BJ (cell line): ENCODE measurements around the gene ELP5. TPM values are rescaled to one million over a fixed set of nuclear protein-coding genes. Genes with fewer than 3 reads are reported as not detected.

Source experiments
- CTCF ChIA-PET: fragments of 350-600 bp; formaldehyde crosslinking; extraction: SDS; loops from one replicate; lab custom pipeline; 2021; ENCODE audit warnings: antibody characterized with exemption, inconsistent platforms; lab: Yijun Ruan, JAX
- POLR2A ChIA-PET: fragments of 300-600 bp; sonication (Branson Sonifier 250); formaldehyde crosslinking; extraction: SDS; loops from one replicate; lab custom pipeline; 2021; ENCODE audit warnings: antibody characterized with exemption; lab: Charles Lee
- DNase-seq: peaks from one replicate; pipeline ENCODE4 v3.0.0-alpha.2; 2011; ENCODE audit warnings: low read depth
- H3K27me3 ChIP-seq: 2 replicates; pipeline ENCODE4 v1.6.0; 2011; ENCODE audit warnings: low read length; ENCODE audit not compliant: control insufficient read depth, insufficient read depth
- H3K36me3 ChIP-seq: 2 replicates; pipeline ENCODE4 v1.5.1; 2011; ENCODE audit warnings: low read length; ENCODE audit not compliant: control insufficient read depth, insufficient read depth
- H3K4me3 ChIP-seq: 2 replicates; pipeline ENCODE4 v1.5.1; 2011; ENCODE audit warnings: low read depth, mild to moderate bottlenecking, control low read depth, low read length
- CTCF ChIP-seq: IDR thresholded peaks from 2 replicates; pipeline ENCODE4 v1.5.1; 2011; ENCODE audit warnings: low read depth, mild to moderate bottlenecking, control low read depth, inconsistent platforms, low read length, moderate library complexity; ENCODE audit not compliant: insufficient read depth
- polyA plus RNA-seq: library from polyadenylated mRNA; depleted of rRNA; stranded (reverse); fragments of >200 nt; gene quantifications from 2 replicates; pipeline ENCODE4 v1.2.3, GENCODE V29; 2011

The ELP5 gene
- polyA plus RNA-seq, 1 experiment, result 35.6 TPM

GRCh38 chr17:7251661-7252175 is 297 bp upstream of the ELP5 start, which contains the start of gene CTDNEP1:
Gene CTDNEP1, minus strand, starts transcription at chr17:7251734. Its CDS starts 438 bp downstream, at chr17:7251296.
- DNase-seq, result peak; percentile 98
- H3K4me3 ChIP-seq, result peak within 1 kb of the TSS; percentile 78
- H3K36me3 ChIP-seq, result peaks cover 7% of the 10 kb centered on the region; the same call in 1 of the 2 replicates
- ChIA-PET POLR2A (interaction anchor here (0.6 to 1.0 kb wide), 4 partner anchors 9 to 34 kb away, joined by 3 to 6 read pairs (median 4); partner anchors contain the start of genes ACADVL, DLG4 and GABARAP), CTCF (interaction anchor here (0.7 to 1.1 kb wide), 3 partner anchors 17 to 184 kb away, joined by 3 read pairs; partner anchors contain the start of gene DVL2)
- H3K27me3 ChIP-seq, result no peaks in the 10 kb centered on the region
- TF ChIP-seq CTCF, result no peak

GRCh38 chr17:7253082-7253481 is 1.1 kb downstream of the ELP5 start:
- TF ChIP-seq CTCF, result no peak
- no peak for DNase-seq
- Histone ChIP-seq H3K36me3 (peaks cover 9% of the 10 kb centered on the region; the same call in 1 of the 2 replicates), H3K4me3 (peak overlapping the region; percentile 78), H3K27me3 (no peaks in the 10 kb centered on the region)
- CTCF ChIA-PET, result no interaction called here
- POLR2A ChIA-PET, result no interaction called here

- CTCF ChIA-PET, result interaction anchor here (0.6 to 1.0 kb wide), 2 partner anchors 42 to 303 kb away, joined by 3 to 6 read pairs; no protein-coding TSS in a partner anchor
- Histone ChIP-seq H3K27me3 (no peaks in the 10 kb centered on the region), H3K36me3 (peaks cover 13% of the 10 kb centered on the region; the same call in 1 of the 2 replicates), H3K4me3 (no peak overlapping the region)
- DNase-seq, result no peak
- TF ChIP-seq CTCF, result no peak
- POLR2A ChIA-PET, result no interaction called here
These were observed 2.5 kb downstream of the ELP5 start for GRCh38 chr17:7254511-7254910.

GRCh38 chr17:7256766-7257456 is 4.9 kb downstream of the ELP5 start:
- Histone ChIP-seq H3K27me3 (no peaks in the 10 kb centered on the region), H3K36me3 (peaks cover 13% of the 10 kb centered on the region; the same call in 1 of the 2 replicates), H3K4me3 (no peak overlapping the region)
- ChIA-PET POLR2A (no interaction called here), CTCF (interaction anchor here (0.5 kb wide), 2 partner anchors 287 to 566 kb away, joined by 3 to 4 read pairs; no protein-coding TSS in a partner anchor)
- TF ChIP-seq CTCF, result no peak
- no peak for DNase-seq

GRCh38 chr17:7258731-7259554 is 6.9 kb downstream of the ELP5 start:
- DNase-seq, result no peak
- TF ChIP-seq CTCF, result no peak
- Histone ChIP-seq H3K4me3 (no peak overlapping the region), H3K27me3 (no peaks in the 10 kb centered on the region), H3K36me3 (peaks cover 13% of the 10 kb centered on the region; the same call in 1 of the 2 replicates)
- ChIA-PET POLR2A (no interaction called here), CTCF (interaction anchor here (0.9 to 1.2 kb wide), 2 partner anchors 37 to 330 kb away, joined by 3 to 5 read pairs; no protein-coding TSS in a partner anchor)
